Right ventricle myocardium superior (tissue), 1 donor: ENCODE data around the gene TSHZ1. TPM values are rescaled to one million over a fixed set of nuclear protein-coding genes. Genes with fewer than 3 reads are reported as not detected.

Source experiments
- ATAC-seq: fragments of 200-7000 bp; cut with Tn5 transposase; one replicate; pipeline ENCODE4 v1.9.1; 2020; ENCODE audit warnings: mild to moderate bottlenecking; ENCODE audit not compliant: poor library complexity
- DNase-seq: peaks from one replicate; pipeline ENCODE4 v3.0.0-alpha.2; 2020
- intact Hi-C: fragments of 100-400 bp; cut with DNase I; formaldehyde crosslinking; loops from one replicate; pipeline ENCODE4 v1.11.2; 2022
- total RNA-seq: library from RNA; stranded (reverse); fragmentation: NEBNext Ultra II Directional; extraction: Animal tissue kit (Norgen Biotek cat#: 25700); gene quantifications from one replicate; pipeline ENCODE4 v1.2.1, GENCODE V29; 2021
- donor health status: DM: no; HTN: yes; CAD: no; lungs with severe emphysema.

The TSHZ1 gene
- total RNA-seq, 1 donor from 2014 or later = 24.0 TPM

GRCh38 chr18:75205514-75206132 lies 5.0 kb upstream of the TSHZ1 start:
- ATAC-seq = no peak
- no peak for DNase-seq
- intact Hi-C loops = no loop called here

- ATAC-seq (no peak), DNase-seq (no peak)
- intact Hi-C loops = no loop called here
Observed at GRCh38 chr18:75206452-75207309, 3.9 kb upstream of the TSHZ1 start.

GRCh38 chr18:75207310-75208154 lies 3.1 kb upstream of the TSHZ1 start:
- no peak for DNase-seq
- no peak for ATAC-seq
- intact Hi-C loops = no loop called here

- intact Hi-C loops = no loop called here
- peak; percentile 74 for DNase-seq
- ATAC-seq = peak; percentile 16
Observed at GRCh38 chr18:75208155-75208835, 2.3 kb upstream of the TSHZ1 start.

GRCh38 chr18:75208836-75209128 lies 1.8 kb upstream of the TSHZ1 start:
- no peak for ATAC-seq
- intact Hi-C loops = no loop called here

GRCh38 chr18:75209129-75209950 lies 1.3 kb upstream of the TSHZ1 start, which contains the start of gene PTGR3:
Gene PTGR3, minus strand, starts transcription at chr18:75209139. Its CDS starts 81 bp downstream, at chr18:75209058.
- intact Hi-C loops = no loop called here
- DNase-seq (peak; percentile 91), ATAC-seq (peak; percentile 65)

More at GRCh38 chr18:75208836-75209128, 1.8 kb upstream of the TSHZ1 start:
- no peak for DNase-seq

- DNase-seq (no peak), ATAC-seq (no peak)
- intact Hi-C loops = no loop called here
Observed at GRCh38 chr18:75209951-75210258, 692 bp upstream of the TSHZ1 start.

GRCh38 chr18:75211002-75211621 lies 515 bp downstream of the TSHZ1 start:
- ATAC-seq (no peak), DNase-seq (no peak)
- intact Hi-C loops = no loop called here

- ATAC-seq (no peak), DNase-seq (no peak)
- intact Hi-C loops = no loop called here
Observed at GRCh38 chr18:75211626-75211952, 992 bp downstream of the TSHZ1 start.

- peak; percentile 59 for DNase-seq
- intact Hi-C loops = no loop called here
- ATAC-seq = no peak
Observed at GRCh38 chr18:75211953-75212750, 1.6 kb downstream of the TSHZ1 start.

- ATAC-seq (no peak), DNase-seq (no peak)
- intact Hi-C loops = no loop called here
Observed at GRCh38 chr18:75212751-75213090, 2.1 kb downstream of the TSHZ1 start.

- intact Hi-C loops = no loop called here
- ATAC-seq (no peak), DNase-seq (no peak)
Observed at GRCh38 chr18:75213611-75214331, 3.2 kb downstream of the TSHZ1 start.

GRCh38 chr18:75214332-75214690 lies 3.7 kb downstream of the TSHZ1 start:
- intact Hi-C loops = no loop called here
- ATAC-seq = no peak

GRCh38 chr18:75214766-75215510 lies 4.3 kb downstream of the TSHZ1 start:
- ATAC-seq = no peak
- intact Hi-C loops = no loop called here
- no peak for DNase-seq

More at GRCh38 chr18:75214332-75214690, 3.7 kb downstream of the TSHZ1 start:
- DNase-seq = no peak

GRCh38 chr18:75215663-75216062 lies 5.1 kb downstream of the TSHZ1 start:
- intact Hi-C loops = no loop called here
- no peak for ATAC-seq

More at GRCh38 chr18:75215663-75216062, 5.1 kb downstream of the TSHZ1 start:
- DNase-seq = no peak
